SK-N-SH treated with all-trans-retinoic acid at 6 μM for 48 hours (cell line): ENCODE data around the gene ADARB2.

ENCODE experiments used
- ATAC-seq: fragments of 200-7000 bp; cut with Tn5 transposase; 3 replicates; pipeline ENCODE4 v1.9.1; 2020; ENCODE audit warnings: mild to moderate bottlenecking, moderate library complexity
- ARNTL ChIP-seq: fragments of 450-650 bp; formaldehyde crosslinking; IDR thresholded peaks from 2 replicates; pipeline ENCODE4 v1.5.0; 2020; ENCODE audit warnings: low read depth, mild to moderate bottlenecking, moderate library complexity, borderline replicate concordance
- BACH2 ChIP-seq: fragments of 250-450 bp; sonication (Bioruptor Pico); IDR thresholded peaks from 2 replicates; pipeline ENCODE4 v1.9.0; 2021; ENCODE audit warnings: mild to moderate bottlenecking, borderline replicate concordance
- CSRNP3 ChIP-seq: fragments of 250-450 bp; sonication (Bioruptor Pico); IDR thresholded peaks from 2 replicates; pipeline ENCODE4 v1.5.1; 2021; ENCODE audit warnings: mild to moderate bottlenecking, moderate library complexity
- ESRRG ChIP-seq: fragments of 250-450 bp; sonication (Bioruptor Pico); IDR thresholded peaks from 2 replicates; pipeline ENCODE4 v1.6.1; 2021; ENCODE audit warnings: mild to moderate bottlenecking
- GLIS3 ChIP-seq: fragments of 250-450 bp; sonication (Bioruptor Pico); IDR thresholded peaks from 2 replicates; pipeline ENCODE4 v1.5.0; 2020; ENCODE audit warnings: mild to moderate bottlenecking, moderate library complexity
- ISL1 ChIP-seq: fragments of 250-450 bp; sonication (Bioruptor Pico); IDR thresholded peaks from 2 replicates; pipeline ENCODE4 v2.1.2; 2022; ENCODE audit warnings: mild to moderate bottlenecking, moderate library complexity
- OSR1 ChIP-seq: fragments of 250-450 bp; sonication (Bioruptor Pico); IDR thresholded peaks from 2 replicates; pipeline ENCODE4 v1.8.0; 2022; ENCODE audit warnings: moderate library complexity, mild to moderate bottlenecking, inconsistent platforms
- POU6F1 ChIP-seq: fragments of 250-450 bp; sonication (Bioruptor Pico); IDR thresholded peaks from 2 replicates; pipeline ENCODE4 v1.8.0; 2021; ENCODE audit warnings: low read depth, mild to moderate bottlenecking, moderate library complexity, borderline replicate concordance
- PPARA ChIP-seq: fragments of 250-450 bp; sonication (Bioruptor Pico); IDR thresholded peaks from 2 replicates; pipeline ENCODE4 v1.5.0; 2020; ENCODE audit warnings: mild to moderate bottlenecking, borderline replicate concordance
- RARB ChIP-seq: fragments of 250-450 bp; sonication (Bioruptor Pico); IDR thresholded peaks from 2 replicates; pipeline ENCODE4 v1.8.0; 2021; ENCODE audit warnings: mild to moderate bottlenecking, moderate library complexity
- SNAI2 ChIP-seq: fragments of 250-450 bp; sonication (Bioruptor Pico); IDR thresholded peaks from 2 replicates; pipeline ENCODE4 v1.5.0; 2020; ENCODE audit warnings: mild to moderate bottlenecking, moderate library complexity
- TCF4 ChIP-seq: fragments of 250-450 bp; sonication (Bioruptor Pico); IDR thresholded peaks from 2 replicates; pipeline ENCODE4 v1.8.0; 2021; ENCODE audit warnings: mild to moderate bottlenecking, moderate library complexity, borderline replicate concordance
- TOX ChIP-seq: fragments of 250-450 bp; sonication (Bioruptor Pico); IDR thresholded peaks from 2 replicates; pipeline ENCODE4 v1.8.0; 2021; ENCODE audit warnings: mild to moderate bottlenecking, moderate library complexity, borderline replicate concordance
- TSHZ2 ChIP-seq: fragments of 250-450 bp; sonication (Bioruptor Pico); IDR thresholded peaks from 2 replicates; pipeline ENCODE4 v1.5.0; 2020; ENCODE audit warnings: mild to moderate bottlenecking, moderate library complexity
- ZFP3 ChIP-seq: fragments of 250-450 bp; sonication (Bioruptor Pico); IDR thresholded peaks from 2 replicates; pipeline ENCODE4 v1.5.0; 2020; ENCODE audit warnings: mild to moderate bottlenecking, moderate library complexity
- ZFP30 ChIP-seq: fragments of 450-650 bp; formaldehyde crosslinking; IDR thresholded peaks from 2 replicates; pipeline ENCODE4 v1.5.0; 2022; ENCODE audit warnings: mild to moderate bottlenecking, moderate library complexity
- ZNF565 ChIP-seq: fragments of 450-650 bp; formaldehyde crosslinking; conservative IDR thresholded peaks from 2 replicates; pipeline ENCODE4 v1.5.0; 2020; ENCODE audit warnings: low read depth, mild to moderate bottlenecking, moderate library complexity
- ZNF70 ChIP-seq: fragments of 450-650 bp; formaldehyde crosslinking; IDR thresholded peaks from 2 replicates; pipeline ENCODE4 v1.5.0; 2020; ENCODE audit warnings: mild to moderate bottlenecking, moderate library complexity
- ZNF8 ChIP-seq: fragments of 450-650 bp; formaldehyde crosslinking; IDR thresholded peaks from 2 replicates; pipeline ENCODE4 v1.5.0; 2020; ENCODE audit warnings: mild to moderate bottlenecking, moderate library complexity

ADARB2 gene

GRCh38 chr10:1522237-1522636 lies 215.1 kb downstream of the ADARB2 start (continued):
- TF ChIP-seq POU6F1 (CRISPR knock-in tag) (no peak), ESRRG (CRISPR knock-in tag) (no peak), CSRNP3 (CRISPR knock-in tag) (no peak), TOX (CRISPR knock-in tag) (no peak), BACH2 (CRISPR knock-in tag) (no peak), ARNTL (CRISPR knock-in tag) (no peak), ZFP3 (CRISPR knock-in tag) (no peak)

GRCh38 chr10:1521741-1522140 lies 215.6 kb downstream of the ADARB2 start:
- ATAC-seq: no peak
- TF ChIP-seq PPARA (CRISPR knock-in tag) (no peak), GLIS3 (no peak), TCF4 (CRISPR knock-in tag) (no peak), ZNF70 (CRISPR knock-in tag) (no peak), CSRNP3 (CRISPR knock-in tag) (no peak), OSR1 (CRISPR knock-in tag) (no peak), ARNTL (CRISPR knock-in tag) (no peak), ZNF565 (CRISPR knock-in tag) (no peak), TOX (CRISPR knock-in tag) (no peak), ZFP30 (CRISPR knock-in tag) (no peak), ISL1 (CRISPR knock-in tag) (no peak)

- ATAC-seq: no peak
Measured at GRCh38 chr10:1520909-1521565, 216.3 kb downstream of the ADARB2 start.

More at GRCh38 chr10:1520909-1521565, 216.3 kb downstream of the ADARB2 start:
- TF ChIP-seq ZNF8 (CRISPR knock-in tag) (no peak), CSRNP3 (CRISPR knock-in tag) (no peak), TSHZ2 (no peak), ZNF70 (CRISPR knock-in tag) (no peak), PPARA (CRISPR knock-in tag) (no peak), RARB (CRISPR knock-in tag) (no peak), POU6F1 (CRISPR knock-in tag) (no peak), ZFP30 (CRISPR knock-in tag) (no peak), OSR1 (CRISPR knock-in tag) (no peak), ZFP3 (CRISPR knock-in tag) (no peak), TOX (CRISPR knock-in tag) (no peak), ESRRG (CRISPR knock-in tag) (no peak), SNAI2 (CRISPR knock-in tag) (no peak)
